Measurements from ENCODE around the gene DNM1L. TPM values are rescaled to one million over a fixed set of nuclear protein-coding genes. Genes with fewer than 3 reads are reported as not detected.
A peak's percentile ranks its signal among the peaks of the same experiment; 100 is the strongest.

The DNM1L gene
- 209 TPM for total RNA-seq

GRCh38 chr12:32679091-32679919 lies at the start of gene DNM1L:
Gene DNM1L (plus strand): TSS chr12:32679301. CDS start chr12:32679364, 63 bp downstream.
- DNase-seq (ENCODE audit: low spot score in 2 of 2): peak; percentile 91 to 94
- FAIRE-seq: no peak

DNA sequence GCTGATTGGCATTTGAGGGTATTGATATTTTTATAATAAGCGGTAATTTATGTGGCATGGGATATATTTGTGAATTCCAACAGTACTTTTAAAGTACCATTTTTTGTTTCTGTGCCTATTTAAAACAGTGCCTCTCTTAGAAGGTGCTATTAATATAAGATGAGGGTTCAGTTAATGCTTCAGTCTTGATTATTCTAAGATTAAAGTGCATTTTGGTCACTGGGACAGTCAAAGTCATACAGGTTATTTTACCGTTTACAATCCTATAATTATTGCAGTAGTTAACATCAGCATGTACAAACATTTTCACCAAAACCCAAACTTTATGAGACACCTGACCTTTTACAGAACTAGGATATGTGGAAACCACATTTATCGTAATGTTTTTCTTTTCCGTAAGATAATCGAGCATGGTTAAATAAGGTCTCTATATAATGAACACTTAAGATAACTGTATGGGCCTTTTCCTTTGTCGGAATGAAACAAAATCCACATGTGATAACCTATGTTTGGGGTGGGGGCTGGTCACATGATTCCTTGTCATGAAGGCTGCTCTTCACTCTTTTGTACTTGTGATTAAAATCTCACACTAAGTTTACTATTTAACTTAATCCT lies 37.7 kb upstream of the DNM1L start:
- no peak for FAIRE-seq

GRCh38 chr12:32644431-32644830 lies 34.7 kb upstream of the DNM1L start:
- FAIRE-seq: no peak
- DNase-seq (ENCODE audit: low spot score in 2 of 2): no peak

More for the DNA sequence above, 37.7 kb upstream of the DNM1L start:
- DNase-seq (ENCODE audit: low spot score in 2 of 2): no peak

DNA sequence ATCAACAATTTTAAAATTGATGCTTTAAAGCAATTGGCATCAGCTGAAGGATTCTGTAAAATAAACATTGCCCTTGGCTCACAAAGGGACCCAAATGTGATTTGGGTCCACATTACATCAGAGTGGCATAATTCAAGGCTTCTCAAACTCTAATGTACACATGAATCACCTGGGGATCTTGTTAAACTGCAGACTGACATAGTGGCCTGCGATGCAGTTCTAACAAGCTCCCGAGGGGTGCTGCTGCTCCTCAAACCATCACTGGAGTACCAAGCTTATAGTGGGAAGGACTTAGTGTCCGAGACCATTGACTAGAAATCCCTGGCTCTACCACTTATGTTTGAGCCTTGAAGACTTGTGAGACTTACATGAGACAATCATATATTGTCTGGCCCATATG lies 31.8 kb upstream of the DNM1L start:
- FAIRE-seq (no peak), DNase-seq (ENCODE audit: low spot score in 2 of 2) (no peak)

DNA sequence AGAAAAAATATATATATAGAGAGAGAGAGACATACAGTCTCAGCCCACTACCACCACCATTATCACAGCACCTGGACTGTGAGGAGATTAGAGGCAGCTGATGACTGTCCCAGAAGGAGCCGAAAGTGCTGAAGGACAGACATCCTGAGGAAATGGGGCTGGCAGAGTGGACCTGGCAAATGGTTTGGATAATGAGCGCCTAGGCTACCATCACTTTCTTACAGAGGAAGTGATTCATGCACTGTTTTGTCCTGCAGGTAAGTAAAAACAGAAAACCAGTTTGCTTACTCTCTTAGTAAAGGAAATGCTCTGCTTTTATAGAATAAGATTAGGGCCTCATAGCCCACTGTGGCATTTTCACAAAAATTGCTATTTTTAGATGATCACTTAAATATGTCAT lies 28.6 kb upstream of the DNM1L start:
- FAIRE-seq (no peak), DNase-seq (ENCODE audit: low spot score in 2 of 2) (no peak)

DNA sequence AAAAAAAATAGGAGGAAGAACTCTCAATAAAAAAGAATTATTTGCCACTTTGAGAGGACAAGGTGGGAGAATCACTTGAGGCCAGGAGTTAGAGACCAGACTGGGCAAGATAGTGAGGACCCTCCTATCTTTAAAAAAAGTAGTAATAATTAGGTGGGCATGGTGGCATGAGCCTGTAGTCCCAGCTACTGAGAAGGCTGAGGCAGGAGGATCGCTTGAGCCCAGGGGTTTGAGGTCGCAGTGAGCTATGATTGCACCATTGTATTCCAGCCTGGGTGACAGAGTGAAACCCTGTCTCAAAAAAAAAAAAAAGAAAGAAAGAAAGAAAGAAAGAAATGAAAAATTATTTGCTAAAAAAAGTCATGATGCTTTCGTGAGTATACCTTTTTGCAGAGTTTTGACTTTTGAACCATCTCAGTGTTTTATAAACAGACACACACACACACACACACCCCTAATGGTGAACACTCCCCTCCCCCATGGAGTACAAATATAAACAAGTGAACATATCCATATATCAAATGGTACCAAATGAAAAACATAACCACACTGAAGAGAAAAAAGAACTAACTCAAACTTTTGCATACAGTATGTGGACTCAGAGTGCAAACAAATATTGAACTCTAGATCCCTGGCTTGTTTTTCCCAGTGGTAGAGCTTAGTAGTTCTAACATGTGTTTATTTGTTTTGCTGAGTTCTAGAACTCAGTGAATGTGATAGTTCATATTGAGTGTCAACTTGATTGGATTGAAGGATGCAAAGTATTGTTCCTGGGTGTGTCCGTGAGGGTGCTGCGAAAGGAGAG lies 27.7 kb upstream of the DNM1L start:
- no peak for DNase-seq (ENCODE audit: low spot score in 2 of 2)
- no peak for FAIRE-seq

DNA sequence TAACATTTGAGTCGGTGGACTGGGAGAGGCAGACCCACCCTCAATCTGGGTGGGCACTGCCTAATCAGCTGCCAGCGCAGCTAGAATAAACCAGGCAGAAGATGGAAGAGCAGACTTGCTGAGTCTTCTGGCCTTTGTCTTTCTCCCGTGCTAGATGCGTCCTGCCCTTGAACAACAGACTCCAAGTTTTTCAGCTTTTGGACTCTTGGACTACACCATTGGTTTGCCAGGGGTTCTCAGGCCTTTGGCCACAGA lies 27.2 kb upstream of the DNM1L start:
- DNase-seq (ENCODE audit: low spot score in 2 of 2) (no peak), FAIRE-seq (no peak)

DNA sequence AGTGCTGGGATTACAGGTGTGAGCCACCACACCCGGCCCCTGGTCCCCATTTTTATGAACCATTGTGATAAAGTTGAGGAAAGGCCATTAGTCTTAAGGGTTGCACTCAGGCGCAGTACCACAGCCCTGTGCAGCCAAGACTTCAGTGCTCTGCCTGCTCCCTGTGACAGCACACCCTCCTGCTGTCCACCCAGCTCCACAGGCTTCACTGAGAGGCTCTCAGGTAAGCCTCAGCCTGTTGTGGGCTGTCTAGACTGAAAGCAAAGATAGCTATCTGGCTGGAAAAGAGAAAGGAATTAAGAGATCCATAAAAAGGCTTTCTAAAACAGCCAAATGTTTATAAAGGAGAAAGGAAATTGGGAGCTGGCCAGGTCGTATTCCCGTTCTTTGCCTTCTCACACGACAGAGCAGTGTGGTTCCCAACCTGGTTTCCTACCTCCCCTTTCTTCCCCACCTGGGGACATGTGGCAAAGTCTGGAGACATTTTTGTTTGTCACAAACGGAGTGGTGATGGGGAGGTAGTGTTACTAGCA lies 19.1 kb upstream of the DNM1L start:
- DNase-seq (ENCODE audit: low spot score in 2 of 2): no peak
- FAIRE-seq: no peak

GRCh38 chr12:32661706-32662105 lies 17.4 kb upstream of the DNM1L start:
- DNase-seq (ENCODE audit: low spot score in 2 of 2) (no peak), FAIRE-seq (no peak)

DNA sequence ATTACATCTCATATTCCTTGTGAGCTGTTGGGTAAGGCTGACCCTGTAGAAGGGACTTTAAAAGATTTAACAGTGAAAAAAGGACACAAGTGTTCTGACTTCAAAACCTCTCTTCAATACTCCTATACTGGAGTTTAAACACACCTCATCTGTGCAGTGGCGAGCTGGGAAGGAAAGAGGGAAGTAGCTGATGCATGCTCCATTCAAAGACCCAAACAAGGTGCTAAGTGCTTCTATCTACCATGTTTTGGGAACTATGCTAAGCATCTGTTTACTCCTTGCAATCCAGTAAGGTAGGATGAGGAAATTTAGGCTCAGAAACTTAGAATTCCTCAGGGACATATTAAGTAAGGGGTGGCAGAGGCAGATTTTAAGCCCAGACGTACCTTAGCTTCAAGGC lies 16.4 kb upstream of the DNM1L start:
- no peak for DNase-seq (ENCODE audit: low spot score in 2 of 2)
- FAIRE-seq: no peak

GRCh38 chr12:32666018-32666417 lies 13.1 kb upstream of the DNM1L start:
- FAIRE-seq: no peak

GRCh38 chr12:32669584-32669983 lies 9.5 kb upstream of the DNM1L start:
- no peak for FAIRE-seq
- no peak for DNase-seq (ENCODE audit: low spot score in 2 of 2)

More at GRCh38 chr12:32666018-32666417, 13.1 kb upstream of the DNM1L start:
- no peak for DNase-seq (ENCODE audit: low spot score in 2 of 2)

GRCh38 chr12:32671930-32672780 lies 6.9 kb upstream of the DNM1L start:
- DNase-seq (ENCODE audit: low spot score in 2 of 2): peak; percentile 63 to 71

DNA sequence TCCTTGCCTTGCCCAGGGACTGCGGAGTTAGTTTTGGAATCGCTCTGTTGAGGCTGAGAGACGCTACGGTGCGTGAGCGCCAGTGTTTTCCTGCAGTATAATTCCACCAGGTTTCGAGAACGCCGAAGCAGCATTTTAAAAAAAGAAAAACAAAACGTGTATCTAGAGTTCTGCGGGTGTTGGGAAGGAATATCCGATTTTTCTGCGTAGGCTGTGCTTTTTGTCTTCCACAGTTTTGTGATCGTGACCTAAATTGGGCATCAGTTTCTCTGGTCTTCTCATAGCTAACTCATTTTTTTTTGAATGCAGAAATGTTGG lies 778 bp downstream of the DNM1L start:
- FAIRE-seq: no peak
- no peak for DNase-seq (ENCODE audit: low spot score in 2 of 2)

More at GRCh38 chr12:32671930-32672780, 6.9 kb upstream of the DNM1L start:
- FAIRE-seq: peak; percentile 19

GRCh38 chr12:32680787-32681186 lies 1.7 kb downstream of the DNM1L start:
- FAIRE-seq (no peak), DNase-seq (ENCODE audit: low spot score in 2 of 2) (no peak)

- DNase-seq (ENCODE audit: low spot score in 2 of 2): no peak
- no peak for FAIRE-seq
These were observed 2.2 kb downstream of the DNM1L start for GRCh38 chr12:32681272-32681671.

DNA sequence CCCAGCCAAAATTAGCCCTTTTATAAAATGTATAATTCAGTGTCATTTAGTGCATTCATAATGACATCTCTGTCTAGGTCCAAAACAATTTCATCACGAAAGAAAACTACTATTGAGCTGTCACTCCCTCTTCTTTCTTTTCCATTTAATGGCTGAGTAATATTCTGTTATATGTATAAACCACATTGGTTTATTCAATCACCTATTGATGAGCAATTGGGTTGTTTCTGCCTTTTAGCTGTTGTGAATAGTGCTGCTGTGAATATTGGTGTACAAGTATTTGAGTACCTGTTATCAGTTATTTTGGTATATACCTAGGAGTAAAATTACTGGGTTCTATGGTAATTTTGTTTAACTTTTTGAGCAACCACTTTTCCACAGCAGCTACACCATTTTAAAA lies 7.2 kb downstream of the DNM1L start:
- no peak for DNase-seq (ENCODE audit: low spot score in 2 of 2)
- FAIRE-seq: no peak

- FAIRE-seq (no peak), DNase-seq (ENCODE audit: low spot score in 2 of 2) (no peak)
These were observed 9.7 kb downstream of the DNM1L start for GRCh38 chr12:32688786-32689185.

DNA sequence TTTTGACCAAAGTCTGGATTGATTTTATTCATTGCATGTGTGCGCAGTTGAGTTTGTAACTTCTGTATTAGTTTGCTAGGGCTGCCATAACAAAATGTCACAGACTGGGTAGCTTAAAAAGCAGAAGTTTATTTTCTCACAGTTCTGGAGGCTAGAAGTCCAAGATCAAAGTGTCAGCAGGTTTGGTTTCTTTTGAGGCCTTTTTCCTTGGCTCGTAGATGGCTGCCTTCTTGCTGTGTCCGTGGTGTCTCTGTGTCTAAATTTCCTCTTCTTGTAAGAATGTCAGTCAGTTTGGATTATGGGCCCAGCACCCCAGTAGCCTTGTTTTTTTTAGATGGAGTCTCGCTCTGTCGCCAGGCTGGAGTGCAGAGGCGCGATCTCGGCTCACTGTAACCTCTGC lies 11.8 kb downstream of the DNM1L start:
- no peak for FAIRE-seq
- DNase-seq (ENCODE audit: low spot score in 2 of 2): no peak

GRCh38 chr12:32692358-32692757 lies 13.3 kb downstream of the DNM1L start:
- FAIRE-seq: no peak
- DNase-seq (ENCODE audit: low spot score in 2 of 2): no peak

Measured in frontal cortex (tissue), 4 donors.